ENCODE results near the gene CCDC191. TPM values are rescaled to one million over a fixed set of nuclear protein-coding genes. Genes with fewer than 3 reads are reported as not detected.
A peak's percentile ranks its signal among the peaks of the same experiment; 100 is the strongest.

The CCDC191 gene
- total RNA-seq, 4 donors from 2014 or later = 4.1 to 9.8 (median 7.0) TPM

DNA sequence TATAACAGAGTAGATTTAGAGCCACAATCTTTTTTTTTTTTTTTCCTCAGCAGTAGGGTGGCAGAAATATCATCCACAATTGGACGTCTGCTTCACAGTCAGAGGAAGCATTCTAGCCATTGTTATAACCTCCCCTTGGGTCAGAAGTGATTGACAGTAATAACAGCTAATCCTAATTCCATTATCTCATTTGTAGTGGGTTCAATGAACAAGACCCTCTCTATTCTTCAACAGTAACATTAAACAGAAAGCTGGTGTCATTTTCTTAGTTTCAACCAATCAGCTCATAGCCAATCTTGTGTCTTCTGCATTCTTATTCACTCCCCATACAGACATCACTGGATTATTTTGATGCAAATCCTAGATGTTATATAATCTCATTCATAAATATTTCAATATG, 44.8 kb upstream of the CCDC191 start:
- Histone ChIP-seq H3K4me1 (no peaks in the 10 kb centered on the region), H3K9me3 (no peaks in the 10 kb centered on the region), H3K27me3 (no peaks in the 10 kb centered on the region), H3K4me3 (no peak overlapping the region), H3K36me3 (no peaks in the 10 kb centered on the region), H3K27ac (no peak overlapping the region)
- intact Hi-C loops (cut with DNase I; ENCODE audit: low total_unique reads) = no loop called here
- no peak for TF ChIP-seq POLR2A (IDR thresholded peaks at IDR 0.05)
- TF ChIP-seq, protein P1, sequence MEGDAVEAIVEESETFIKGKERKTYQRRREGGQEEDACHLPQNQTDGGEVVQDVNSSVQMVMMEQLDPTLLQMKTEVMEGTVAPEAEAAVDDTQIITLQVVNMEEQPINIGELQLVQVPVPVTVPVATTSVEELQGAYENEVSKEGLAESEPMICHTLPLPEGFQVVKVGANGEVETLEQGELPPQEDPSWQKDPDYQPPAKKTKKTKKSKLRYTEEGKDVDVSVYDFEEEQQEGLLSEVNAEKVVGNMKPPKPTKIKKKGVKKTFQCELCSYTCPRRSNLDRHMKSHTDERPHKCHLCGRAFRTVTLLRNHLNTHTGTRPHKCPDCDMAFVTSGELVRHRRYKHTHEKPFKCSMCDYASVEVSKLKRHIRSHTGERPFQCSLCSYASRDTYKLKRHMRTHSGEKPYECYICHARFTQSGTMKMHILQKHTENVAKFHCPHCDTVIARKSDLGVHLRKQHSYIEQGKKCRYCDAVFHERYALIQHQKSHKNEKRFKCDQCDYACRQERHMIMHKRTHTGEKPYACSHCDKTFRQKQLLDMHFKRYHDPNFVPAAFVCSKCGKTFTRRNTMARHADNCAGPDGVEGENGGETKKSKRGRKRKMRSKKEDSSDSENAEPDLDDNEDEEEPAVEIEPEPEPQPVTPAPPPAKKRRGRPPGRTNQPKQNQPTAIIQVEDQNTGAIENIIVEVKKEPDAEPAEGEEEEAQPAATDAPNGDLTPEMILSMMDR (IDR thresholded peaks at IDR 0.05) = no peak
- DNase-seq = no peak

DNA sequence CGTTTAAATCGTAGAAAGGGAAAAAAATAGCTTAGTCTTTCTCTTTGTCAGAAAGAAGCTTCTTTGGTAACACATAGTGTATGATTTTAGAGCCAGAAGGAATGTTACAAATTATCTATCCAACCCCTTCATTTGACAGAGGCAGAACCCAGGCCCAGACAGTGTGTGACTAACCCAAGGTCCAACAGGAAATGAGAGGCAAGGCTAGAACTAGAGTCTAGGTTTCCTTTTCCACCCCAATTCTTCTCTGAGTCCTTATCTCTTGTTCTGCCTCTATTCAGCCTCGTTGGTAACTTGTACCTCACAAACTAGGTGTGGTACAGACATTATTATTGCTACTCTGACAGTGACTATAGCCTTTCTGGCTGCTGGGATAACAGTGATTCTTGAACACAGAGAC, 39.5 kb upstream of the CCDC191 start:
- Histone ChIP-seq H3K4me3 (no peak overlapping the region), H3K9me3 (no peaks in the 10 kb centered on the region), H3K27me3 (no peaks in the 10 kb centered on the region), H3K4me1 (no peaks in the 10 kb centered on the region), H3K27ac (no peak overlapping the region), H3K36me3 (no peaks in the 10 kb centered on the region)
- no peak for TF ChIP-seq POLR2A (IDR thresholded peaks at IDR 0.05)
- TF ChIP-seq, protein P1 (IDR thresholded peaks at IDR 0.05) = no peak
- DNase-seq = no peak
- intact Hi-C loops (cut with DNase I; ENCODE audit: low total_unique reads) = no loop called here

DNA sequence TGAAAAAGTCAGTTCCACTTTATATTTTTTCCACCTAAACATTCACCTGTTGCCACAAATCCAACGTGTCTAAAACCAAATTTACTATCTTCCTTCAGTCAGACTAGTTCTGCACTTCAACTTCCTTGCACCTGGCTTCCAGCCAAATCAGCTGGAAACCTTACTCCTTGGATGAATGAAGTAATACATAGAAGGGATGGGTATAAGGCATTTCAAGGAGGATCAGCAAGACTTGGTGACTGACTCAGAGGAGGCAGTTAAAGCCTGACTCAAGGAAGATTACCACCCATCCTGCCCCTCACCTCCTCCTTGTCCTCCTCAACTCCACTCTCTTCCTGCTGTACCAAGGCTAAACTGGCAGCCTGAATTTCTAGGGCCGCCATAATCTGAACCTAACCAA, 37.3 kb upstream of the CCDC191 start:
- no peak for TF ChIP-seq POLR2A (IDR thresholded peaks at IDR 0.05)
- TF ChIP-seq, protein P1 (IDR thresholded peaks at IDR 0.05) = no peak
- Histone ChIP-seq H3K4me3 (no peak overlapping the region), H3K27ac (no peak overlapping the region), H3K36me3 (no peaks in the 10 kb centered on the region), H3K9me3 (no peaks in the 10 kb centered on the region), H3K4me1 (no peaks in the 10 kb centered on the region), H3K27me3 (no peaks in the 10 kb centered on the region)
- peak; percentile 24 to 34 for DNase-seq
- intact Hi-C loops (cut with DNase I; ENCODE audit: low total_unique reads) = no loop called here

DNA sequence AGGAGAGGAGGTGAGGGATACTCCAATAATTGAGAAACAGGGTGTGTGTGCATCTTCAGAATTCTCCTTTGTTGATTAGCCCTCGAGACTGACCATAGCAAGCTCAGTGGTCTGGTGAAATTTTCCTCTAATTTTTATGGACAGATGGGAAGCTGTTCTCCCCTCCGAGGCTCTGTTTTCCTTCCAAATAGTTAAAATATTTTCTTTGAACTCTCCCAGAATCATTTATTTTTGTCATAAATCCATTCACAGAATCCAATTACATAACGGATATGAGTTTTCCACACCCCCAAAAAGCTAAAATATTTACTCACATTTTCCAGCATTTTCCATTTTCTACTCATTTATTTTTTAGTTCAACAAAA, 36.7 kb upstream of the CCDC191 start:
- Histone ChIP-seq H3K9me3 (no peaks in the 10 kb centered on the region), H3K27ac (peak overlapping the region; percentile 39 to 63), H3K4me3 (peak overlapping the region in 1 of 2 donors; percentile 4), H3K36me3 (no peaks in the 10 kb centered on the region), H3K27me3 (no peaks in the 10 kb centered on the region), H3K4me1 (no peaks in the 10 kb centered on the region)
- DNase-seq = no peak
- TF ChIP-seq POLR2A (IDR thresholded peaks at IDR 0.05) = no peak
- TF ChIP-seq, protein P1 (IDR thresholded peaks at IDR 0.05) = no peak
- intact Hi-C loops (cut with DNase I; ENCODE audit: low total_unique reads) = no loop called here

DNA sequence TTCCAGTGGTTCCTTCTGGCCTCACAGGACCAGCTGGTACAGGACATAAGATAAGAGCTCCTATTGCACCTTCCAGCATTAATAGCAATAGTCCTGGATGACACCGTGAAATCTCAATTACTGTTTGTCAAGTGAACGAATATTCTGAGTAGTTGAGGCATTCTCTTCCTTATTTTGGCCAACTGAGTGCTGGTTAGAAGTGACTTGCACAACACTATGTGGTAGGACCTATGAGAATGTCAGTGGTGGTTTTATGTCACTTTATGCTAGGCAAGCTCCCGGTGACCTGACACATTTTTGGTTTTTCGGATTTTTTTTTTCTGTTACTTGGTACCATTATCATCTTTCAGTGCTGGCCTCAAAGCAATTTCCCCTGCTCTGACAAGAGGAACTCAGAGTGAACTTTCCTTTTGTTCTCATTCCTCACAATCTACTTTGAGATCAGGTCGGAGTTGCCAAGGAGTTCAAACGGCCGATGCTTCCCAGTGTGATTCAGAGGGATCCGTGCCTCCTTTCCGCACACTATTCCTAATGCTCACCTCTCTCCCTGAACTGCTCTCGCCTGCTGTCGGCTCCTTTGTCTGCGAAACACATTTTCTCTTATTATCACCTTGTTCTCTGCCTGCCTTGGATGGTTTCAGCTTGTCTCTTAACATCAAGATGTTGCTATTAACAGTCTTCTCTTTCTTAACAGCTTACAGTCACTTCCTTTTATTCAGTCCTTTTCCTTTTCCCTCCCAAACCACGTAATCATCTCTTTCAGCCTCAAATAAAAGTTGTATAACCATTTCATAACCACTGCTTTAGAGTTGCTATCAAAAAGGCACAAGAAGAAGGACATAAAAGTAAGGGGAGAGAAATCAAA, 36.1 kb upstream of the CCDC191 start:
- no peaks in the 10 kb centered on the region for H3K4me1 ChIP-seq
- intact Hi-C loops (cut with DNase I; ENCODE audit: low total_unique reads) = no loop called here
- H3K27me3 ChIP-seq = no peaks in the 10 kb centered on the region
- H3K36me3 ChIP-seq = no peaks in the 10 kb centered on the region
- DNase-seq = peak in 1 of 2 donors; percentile 21
- TF ChIP-seq POLR2A (IDR thresholded peaks at IDR 0.05) = no peak
- TF ChIP-seq, protein P1 (IDR thresholded peaks at IDR 0.05) = no peak
- H3K9me3 ChIP-seq = no peaks in the 10 kb centered on the region
- peak overlapping the region; percentile 39 to 63 for H3K27ac ChIP-seq
- peak overlapping the region in 1 of 2 donors; percentile 4 for H3K4me3 ChIP-seq

Data from uterus (tissue), 4 donors.